BE2C (cell line): ENCODE results near the gene ZNF280C.
"Not testable (repeated sequence)": the region's sequence is repeated elsewhere in the genome, so short reads cannot be mapped to it uniquely, and the experiment has no call there.

Experiments used
- DNase-seq: peaks from one replicate; pipeline ENCODE4 v3.0.0-alpha.2; 2020
- H3K27me3 ChIP-seq: fragments of 250-450 bp; sonication (Bioruptor Pico); 2 replicates; pipeline ENCODE4 v1.5.1; 2020; ENCODE audit warnings: mild to moderate bottlenecking
- H3K36me3 ChIP-seq: fragments of 250-450 bp; sonication (Bioruptor Pico); 2 replicates; pipeline ENCODE4 v1.5.1; 2020; ENCODE audit warnings: mild to moderate bottlenecking
- H3K4me1 ChIP-seq: fragments of 250-450 bp; sonication (Bioruptor Pico); 2 replicates; pipeline ENCODE4 v1.5.1; 2020
- H3K4me3 ChIP-seq: 2 replicates; pipeline ENCODE4 v1.5.1; 2011; ENCODE audit warnings: low read depth, low read length
- H3K9me3 ChIP-seq: fragments of 250-450 bp; sonication (Bioruptor Pico); 2 replicates; pipeline ENCODE4 v1.5.1; 2020
- CTCF ChIP-seq: IDR thresholded peaks from 2 replicates; pipeline ENCODE4 v1.5.1; 2012; ENCODE audit warnings: mild to moderate bottlenecking, low read depth, low read length

The ZNF280C gene

GRCh38 chrX:130247996-130248395 lies 20.7 kb downstream of the ZNF280C start:
- H3K27me3 ChIP-seq, result no peaks in the 10 kb centered on the region
- no peaks in the 10 kb centered on the region for H3K9me3 ChIP-seq
- DNase-seq, result no peak
- H3K4me1 ChIP-seq, result no peaks in the 10 kb centered on the region
- TF ChIP-seq CTCF, result no peak
- H3K4me3 ChIP-seq, result no peak overlapping the region
- H3K36me3 ChIP-seq, result peaks cover 3% of the 10 kb centered on the region; the same call in 1 of the 2 replicates

GRCh38 chrX:130246084-130246483 lies 22.6 kb downstream of the ZNF280C start:
- Histone ChIP-seq H3K36me3 (peaks cover 10% of the 10 kb centered on the region), H3K9me3 (no peaks in the 10 kb centered on the region), H3K27me3 (no peaks in the 10 kb centered on the region), H3K4me3 (no peak overlapping the region), H3K4me1 (no peaks in the 10 kb centered on the region)
- TF ChIP-seq CTCF, result no peak
- no peak for DNase-seq

GRCh38 chrX:130245441-130245840 lies 23.3 kb downstream of the ZNF280C start:
- H3K27me3 ChIP-seq, result no peaks in the 10 kb centered on the region
- H3K4me3 ChIP-seq, result no peak overlapping the region
- no peaks in the 10 kb centered on the region for H3K9me3 ChIP-seq
- no peak for TF ChIP-seq CTCF
- H3K4me1 ChIP-seq, result no peaks in the 10 kb centered on the region
- peaks cover 10% of the 10 kb centered on the region for H3K36me3 ChIP-seq
- no peak for DNase-seq

- H3K9me3 ChIP-seq, H3K4me1 ChIP-seq, DNase-seq, H3K27me3 ChIP-seq, H3K4me3 ChIP-seq: not testable (repeated sequence)
- H3K36me3 ChIP-seq, result peaks cover 11% of the 10 kb centered on the region
Observed at GRCh38 chrX:130231184-130231583, 37.5 kb downstream of the ZNF280C start.

- Histone ChIP-seq H3K4me3 (no peak overlapping the region), H3K4me1 (no peaks in the 10 kb centered on the region), H3K9me3 (no peaks in the 10 kb centered on the region), H3K36me3 (peaks cover 14% of the 10 kb centered on the region), H3K27me3 (no peaks in the 10 kb centered on the region)
- no peak for TF ChIP-seq CTCF
- DNase-seq, result no peak
Observed at GRCh38 chrX:130228871-130229270, 39.8 kb downstream of the ZNF280C start.

GRCh38 chrX:130224810-130225209 lies 43.9 kb downstream of the ZNF280C start:
- H3K4me3 ChIP-seq, result no peak overlapping the region

More at GRCh38 chrX:130224810-130225209, 43.9 kb downstream of the ZNF280C start:
- no peaks in the 10 kb centered on the region for H3K27me3 ChIP-seq
- no peaks in the 10 kb centered on the region for H3K9me3 ChIP-seq
- no peaks in the 10 kb centered on the region for H3K4me1 ChIP-seq
- H3K36me3 ChIP-seq, result peaks cover 8% of the 10 kb centered on the region; the same call in 1 of the 2 replicates
- DNase-seq, result no peak
- no peak for TF ChIP-seq CTCF
